Suprapubic skin (tissue), 3 donors: ENCODE data around the gene CLEC3A.

Experiments used
- CTCF ChIP-seq, 2 donors: fragments of 200-600 bp in 1 of 2; fragments of 450-650 bp in 1 of 2; sonication (generic) in 1 of 2; IDR thresholded peaks; one replicate each; pipeline ENCODE4 v1.5.1; 2016 to 2019; ENCODE audit warnings: antibody characterized with exemption in 2 of 2, mild to moderate bottlenecking in 1 of 2, moderate library complexity in 1 of 2
- EP300 ChIP-seq: sonication (generic); formaldehyde crosslinking; IDR thresholded peaks from one replicate; pipeline ENCODE4 v1.6.1; 2017; ENCODE audit warnings: antibody characterized with exemption
- POLR2A ChIP-seq, 2 donors: fragments of 450-650 bp; IDR thresholded peaks; one replicate each; pipeline ENCODE4 v1.6.1; 2017; ENCODE audit warnings: antibody characterized with exemption in 2 of 2, mild to moderate bottlenecking in 2 of 2, moderate library complexity in 2 of 2

GRCh38 chr16:78065319-78065718, 43.0 kb downstream of the CLEC3A start:
- TF ChIP-seq CTCF (IDR thresholded peaks at IDR 0.05): no peak
- TF ChIP-seq EP300: no peak
- no peak for TF ChIP-seq POLR2A (IDR thresholded peaks at IDR 0.05)
